GM12878 (cell line): ENCODE results near the gene SRL. TPM values are rescaled to one million over a fixed set of nuclear protein-coding genes. Genes with fewer than 3 reads are reported as not detected.

Source experiments
- ATF2 ChIP-seq: IDR thresholded peaks from 2 replicates; pipeline ENCODE4 v1.6.1; 2012; ENCODE audit warnings: low read length, inconsistent platforms
- ATF3 ChIP-seq: IDR thresholded peaks from 2 replicates; pipeline ENCODE4 v1.6.1; 2011; ENCODE audit warnings: low read depth, mild to moderate bottlenecking, low read length, moderate library complexity, borderline replicate concordance; ENCODE audit errors: extremely low read depth
- BACH1 ChIP-seq: fragments of 450-650 bp; IDR thresholded peaks from 2 replicates; pipeline ENCODE4 v1.6.1; 2017; ENCODE audit warnings: mild to moderate bottlenecking, borderline replicate concordance
- BHLHE40 ChIP-seq, 2 experiments: fragments of 450-650 bp in 1 of 2; IDR thresholded peaks; 2 replicates each; pipeline ENCODE4 v1.6.1; 2011 to 2017; ENCODE audit warnings: low read depth in 2 of 2, borderline replicate concordance in 1 of 2, improper control_type of control experiment in 1 of 2, low read length in 1 of 2, mild to moderate bottlenecking in 1 of 2
- BRCA1 ChIP-seq: IDR thresholded peaks from 2 replicates; pipeline ENCODE4 v1.6.1; 2011; ENCODE audit warnings: low read depth, low read length, improper control_type of control experiment
- DPF2 ChIP-seq: fragments of 450-650 bp; IDR thresholded peaks from 2 replicates; pipeline ENCODE4 v1.6.1; 2017; ENCODE audit warnings: mild to moderate bottlenecking
- E2F8 ChIP-seq: fragments of 450-650 bp; IDR thresholded peaks from 2 replicates; pipeline ENCODE4 v1.6.1; 2018; ENCODE audit warnings: mild to moderate bottlenecking, low read depth, moderate library complexity; ENCODE audit not compliant: partially characterized antibody
- EP300 ChIP-seq, 2 experiments: fragments of 150-350 bp in 1 of 2; IDR thresholded peaks; 2 replicates each; pipeline ENCODE4 v1.6.1; 2011 to 2012; ENCODE audit warnings: low read depth in 2 of 2, low read length in 2 of 2, borderline replicate concordance in 1 of 2, improper control_type of control experiment in 1 of 2, inconsistent platforms in 1 of 2; ENCODE audit not compliant: control insufficient read depth in 1 of 2
- HDAC6 ChIP-seq: fragments of 200-600 bp; sonication (generic); IDR thresholded peaks from one replicate; pipeline ENCODE4 v1.8.0; 2017; ENCODE audit warnings: antibody characterized with exemption; ENCODE audit not compliant: unreplicated experiment
- LARP7 ChIP-seq: fragments of 450-650 bp; IDR thresholded peaks from 2 replicates; pipeline ENCODE4 v1.6.1; 2017; ENCODE audit warnings: mild to moderate bottlenecking
- NBN ChIP-seq: fragments of 450-650 bp; IDR thresholded peaks from 2 replicates; pipeline ENCODE4 v1.6.1; 2016
- PKNOX1 ChIP-seq: fragments of 450-650 bp; IDR thresholded peaks from 2 replicates; pipeline ENCODE4 v1.6.1; 2016; ENCODE audit warnings: mild to moderate bottlenecking
- POLR2A ChIP-seq: IDR thresholded peaks from 2 replicates; pipeline ENCODE4 v1.6.1; 2011; ENCODE audit warnings: low read depth, mild to moderate bottlenecking, low read length
- POU2F2 ChIP-seq: IDR thresholded peaks from 3 replicates; pipeline ENCODE4 v1.6.1; 2011; ENCODE audit warnings: low read depth, mild to moderate bottlenecking, low read length, borderline replicate concordance
- RAD51 ChIP-seq: fragments of 450-650 bp; IDR thresholded peaks from 2 replicates; pipeline ENCODE4 v1.6.1; 2016; ENCODE audit warnings: moderate library complexity, mild to moderate bottlenecking, inconsistent platforms
- SIX5 ChIP-seq: IDR thresholded peaks from 2 replicates; pipeline ENCODE4 v1.6.1; 2011; ENCODE audit warnings: mild to moderate bottlenecking, low read depth, low read length, moderate library complexity; ENCODE audit not compliant: severe bottlenecking
- SMAD1 ChIP-seq: fragments of 450-650 bp; IDR thresholded peaks from 2 replicates; pipeline ENCODE4 v1.6.1; 2018; ENCODE audit warnings: mild to moderate bottlenecking, low read depth; ENCODE audit not compliant: partially characterized antibody
- SMARCA5 ChIP-seq: fragments of 450-650 bp; IDR thresholded peaks from 2 replicates; pipeline ENCODE4 v1.6.1; 2017; ENCODE audit warnings: mild to moderate bottlenecking
- SP1 ChIP-seq: IDR thresholded peaks from one replicate; pipeline ENCODE4 v1.6.1; 2011; ENCODE audit warnings: low read depth, low read length
- TBL1XR1 ChIP-seq: IDR thresholded peaks from 2 replicates; pipeline ENCODE4 v1.6.1; 2012; ENCODE audit warnings: low read depth, low read length, improper control_type of control experiment
- ZNF687 ChIP-seq: fragments of 450-650 bp; IDR thresholded peaks from 2 replicates; pipeline ENCODE4 v1.6.1; 2017; ENCODE audit warnings: mild to moderate bottlenecking, moderate library complexity
- polyA plus RNA-seq, 11 experiments: library from polyadenylated mRNA; depleted of rRNA in 4 of 11; unstranded in 6 of 11; stranded (reverse) in 5 of 11; fragments of >200 nt; fragmentation: Nextera tagmentation in 4 of 11; fragmentation: Illumina TruSeq in 1 of 11; extraction: Ambion mirVana in 4 of 11; extraction: Trizol in 1 of 11; gene quantifications; 1 replicate in 1 of 11; 2 replicates in 10 of 11; pipeline versions ENCODE4 v1.2.1 to v1.2.3, GENCODE V29; 2011 to 2016; ENCODE audit warnings: inconsistent platforms in 2 of 11, missing spikeins in 2 of 11, low read depth in 1 of 11
- total RNA-seq, 4 experiments: library from RNA; depleted of rRNA in 3 of 4; stranded (reverse); fragments of >200 nt in 3 of 4; fragmentation: Illumina TruSeq in 1 of 4; extraction: Trizol in 1 of 4; gene quantifications; 2 replicates each; pipeline versions ENCODE4 v1.2.1 to v1.2.3, GENCODE V29; 2013 to 2021

SRL gene
- total and polyA plus RNA-seq, 10 of the 15 experiments (the other 5 are each of a cell fraction or from before 2014, with no cell fraction given) = not detected

GRCh38 chr16:4183237-4184037, 58.4 kb downstream of the SRL start (continued):
- TF ChIP-seq ATF2 (no peak), E2F8 (no peak), ZNF687 (peak; percentile 80), SIX5 (no peak), POLR2A (peak; percentile 86), TBL1XR1 (peak; percentile 42; the same call in 1 of the 2 replicates), EP300 (IDR thresholded peaks at IDR 0.05; ENCODE audit: borderline replicate concordance in 1 of 2, control insufficient read depth in 1 of 2, low read depth in 2 of 2, low read length in 2 of 2) (no peak; a peak in 1 of 4 replicates), POU2F2 (no peak), ATF3 (no peak), DPF2 (peak; percentile 93), LARP7 (peak; percentile 89), RAD51 (no peak), NBN (peak; percentile 27; the same call in 1 of the 2 replicates), HDAC6 (no peak), SP1 (no peak), BHLHE40 (IDR thresholded peaks at IDR 0.05; ENCODE audit: borderline replicate concordance in 1 of 2, low read depth in 2 of 2, low read length in 1 of 2) (peak in 1 of 2 experiments; percentile 70; a peak in 1 of 4 replicates), BRCA1 (no peak), SMARCA5 (no peak), BACH1 (no peak), SMAD1 (no peak), PKNOX1 (no peak; the same call in 1 of the 2 replicates)
